ENCODE data around the gene KLHL26. TPM values are rescaled to one million over a fixed set of nuclear protein-coding genes. Genes with fewer than 3 reads are reported as not detected.
A peak's percentile ranks its signal among the peaks of the same experiment; 100 is the strongest.
"Not testable (repeated sequence)": the region's sequence is repeated elsewhere in the genome, so short reads cannot be mapped to it uniquely, and the experiment has no call there.

The KLHL26 gene
- total RNA-seq: 10 to 100 TPM in 1 of 2 donors, 1 to 10 TPM in 1; 8.5 to 10.1 TPM
- long read RNA-seq, full-length matches to known transcripts: 6 of 12 reads
- long read RNA-seq, partial matches to known transcripts: 0 of 12 reads
- long read RNA-seq, other reads (novel, unspliced or antisense): 6 of 12 reads

DNA sequence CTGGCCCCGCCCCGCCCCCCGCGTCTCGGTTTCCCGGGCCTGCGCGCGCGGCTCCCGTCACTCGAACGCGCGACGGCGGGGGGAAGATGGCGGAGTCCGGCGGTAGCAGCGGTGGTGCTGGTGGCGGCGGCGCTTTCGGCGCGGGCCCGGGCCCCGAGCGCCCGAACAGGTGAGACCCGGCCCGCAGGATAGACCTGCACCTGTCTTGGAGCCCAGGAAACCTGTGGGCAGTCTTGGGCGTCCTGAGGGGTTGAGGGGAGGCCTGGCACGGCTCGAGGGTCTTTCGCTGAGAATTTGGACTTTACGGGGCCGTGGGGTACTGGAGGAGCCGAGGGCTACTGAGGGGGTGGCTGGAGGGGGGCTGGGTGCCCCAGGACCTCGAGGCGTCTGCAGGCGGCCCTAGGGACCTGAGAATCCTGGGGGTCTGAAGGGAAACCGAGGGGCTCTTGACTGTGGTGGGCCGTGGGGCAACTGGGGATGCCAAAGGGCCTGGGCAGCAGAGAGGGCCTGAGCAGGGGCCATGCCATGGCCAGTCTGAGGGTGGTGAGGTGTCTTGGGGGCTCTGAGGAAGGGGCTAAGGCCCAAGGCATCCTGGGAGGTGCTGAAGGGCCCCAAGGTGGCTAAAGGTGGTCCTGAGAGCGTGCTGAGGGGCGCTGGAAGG is at the start of gene KLHL26:
Gene KLHL26, plus strand, starts transcription at position 60 of the 661 bp plus-strand sequence. Its CDS starts 27 bp downstream, at position 87.
- ATAC-seq: no peak
- no peak for DNase-seq
- intact Hi-C loops (cut with DNase I, micrococcal nuclease): no loop called here

- intact Hi-C loops (cut with DNase I, micrococcal nuclease): loop anchor here in 1 of 2 donors (10.0 kb wide), 1 partner anchor 123 kb away; no protein-coding TSS in a partner anchor
- ATAC-seq (no peak), DNase-seq (no peak)
Observed at GRCh38 chr19:18587561-18587960, 49.3 kb upstream of the KLHL26 start.

- DNase-seq (no peak), ATAC-seq (no peak)
- intact Hi-C loops (cut with DNase I, micrococcal nuclease): loop anchor here in 1 of 2 donors (10.0 kb wide), 1 partner anchor 123 kb away; no protein-coding TSS in a partner anchor
Observed at GRCh38 chr19:18587962-18588610, 48.7 kb upstream of the KLHL26 start.

- ATAC-seq (peak; percentile 85), DNase-seq (peak; percentile 84 to 89)
- intact Hi-C loops (cut with DNase I, micrococcal nuclease): loop anchor here in 1 of 2 donors (10.0 kb wide), 1 partner anchor 124 kb away; no protein-coding TSS in a partner anchor
Observed at GRCh38 chr19:18588611-18589379, 48.0 kb upstream of the KLHL26 start, which contains the start of gene REX1BD. Gene REX1BD, plus strand, starts transcription at chr19:18588798. Its CDS starts 4 bp downstream, at chr19:18588802.

GRCh38 chr19:18589380-18590272 is 47.2 kb upstream of the KLHL26 start:
- ATAC-seq (peak; percentile 81), DNase-seq (peak; percentile 73 to 80)
- intact Hi-C loops (cut with DNase I, micrococcal nuclease): loop anchor here (5.0 to 10.0 kb wide), 3 partner anchors 125 to 265 kb away; no protein-coding TSS in a partner anchor

- intact Hi-C loops (cut with DNase I, micrococcal nuclease): loop anchor here (5.0 to 10.0 kb wide), 2 partner anchors 257 to 264 kb away; no protein-coding TSS in a partner anchor
- ATAC-seq (no peak), DNase-seq (peak; percentile 36 to 49)
Observed at GRCh38 chr19:18590273-18591272, 46.3 kb upstream of the KLHL26 start.

- DNase-seq (no peak), ATAC-seq (no peak)
- intact Hi-C loops (cut with DNase I, micrococcal nuclease): loop anchor here (5.0 to 10.0 kb wide), 2 partner anchors 255 to 263 kb away; no protein-coding TSS in a partner anchor
Observed at GRCh38 chr19:18591735-18592385, 45.0 kb upstream of the KLHL26 start.

GRCh38 chr19:18592732-18593131 is 44.1 kb upstream of the KLHL26 start:
- not testable (repeated sequence) for DNase-seq, ATAC-seq
- intact Hi-C loops (cut with DNase I, micrococcal nuclease): loop anchor here (5.0 to 10.0 kb wide), 2 partner anchors 255 to 262 kb away; no protein-coding TSS in a partner anchor

DNA sequence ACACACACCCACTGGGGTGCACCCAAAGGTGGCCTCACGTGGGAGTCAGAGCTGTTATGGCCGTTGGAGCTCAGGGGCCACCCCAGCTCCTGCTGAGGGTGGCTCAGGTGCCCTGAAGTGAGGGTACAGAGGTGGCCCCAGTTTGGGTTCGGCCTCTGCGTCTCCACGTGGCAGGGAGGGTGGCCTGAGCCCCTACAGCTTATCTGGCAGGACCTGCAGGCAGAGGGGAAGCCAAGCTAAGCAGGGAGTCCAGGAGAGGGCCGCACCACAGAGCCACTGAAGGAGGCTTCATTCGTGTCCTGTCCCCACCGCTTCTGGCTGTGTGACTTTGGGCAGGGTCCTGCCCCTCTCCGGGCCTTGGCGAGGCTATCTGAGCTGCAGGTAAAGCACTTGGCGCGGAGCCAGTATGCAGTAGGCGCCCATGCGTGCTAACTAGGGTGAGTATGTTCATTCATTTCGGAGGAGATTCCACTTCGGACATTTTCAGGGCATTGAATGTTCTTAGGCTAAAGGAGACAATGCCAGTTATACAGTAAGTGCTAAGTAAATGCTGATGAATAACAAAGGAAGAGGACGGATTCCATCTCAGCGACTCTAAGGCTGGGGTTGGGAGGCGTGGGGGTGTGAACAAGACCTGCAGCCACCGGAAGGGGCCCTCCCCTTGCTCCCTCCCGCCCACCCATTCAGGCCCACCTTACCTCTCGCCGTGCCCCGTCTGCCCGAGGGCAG is 43.3 kb upstream of the KLHL26 start:
- no peak for ATAC-seq
- DNase-seq: peak in 1 of 2 donors; percentile 41

GRCh38 chr19:18594096-18594823 is 42.6 kb upstream of the KLHL26 start:
- peak; percentile 76 for ATAC-seq

More for the DNA sequence above, 43.3 kb upstream of the KLHL26 start:
- intact Hi-C loops (cut with DNase I, micrococcal nuclease): loop anchor here (5.0 to 10.0 kb wide), 2 partner anchors 254 to 261 kb away; no protein-coding TSS in a partner anchor

DNA sequence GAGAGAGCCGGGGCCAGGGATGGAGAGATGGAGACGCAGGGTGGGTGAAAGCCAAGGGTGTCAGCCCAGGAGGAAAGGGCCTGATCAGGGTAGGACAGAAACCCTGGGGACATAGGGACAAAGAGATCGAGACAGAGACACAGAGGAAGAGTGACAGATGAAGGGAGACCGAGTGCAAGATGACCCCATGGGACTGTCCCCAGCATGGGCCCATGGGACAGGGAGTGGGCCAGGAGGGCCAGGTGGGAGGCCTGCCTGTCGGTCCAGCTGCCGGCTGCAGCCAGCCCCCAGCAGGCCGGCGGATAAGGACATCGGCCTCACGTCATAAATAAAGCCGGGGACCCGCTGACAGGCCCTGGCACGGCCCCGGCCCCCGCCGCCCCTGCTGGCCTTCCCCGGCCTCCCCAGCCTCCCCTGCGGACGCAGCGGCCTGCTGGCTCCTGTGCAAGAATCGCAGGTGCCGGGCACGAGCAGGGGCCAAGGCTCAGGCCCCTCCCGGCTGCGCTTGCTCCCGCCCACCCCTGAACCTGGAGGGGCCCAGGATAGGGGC is 41.9 kb upstream of the KLHL26 start:
- no peak for ATAC-seq
- intact Hi-C loops (cut with DNase I, micrococcal nuclease): loop anchor here (5.0 to 10.0 kb wide), 2 partner anchors 252 to 260 kb away; no protein-coding TSS in a partner anchor
- no peak for DNase-seq

More at GRCh38 chr19:18594096-18594823, 42.6 kb upstream of the KLHL26 start:
- intact Hi-C loops (cut with DNase I, micrococcal nuclease): loop anchor here (5.0 to 10.0 kb wide), 2 partner anchors 253 to 261 kb away; no protein-coding TSS in a partner anchor
- DNase-seq: peak; percentile 65 to 77

DNA sequence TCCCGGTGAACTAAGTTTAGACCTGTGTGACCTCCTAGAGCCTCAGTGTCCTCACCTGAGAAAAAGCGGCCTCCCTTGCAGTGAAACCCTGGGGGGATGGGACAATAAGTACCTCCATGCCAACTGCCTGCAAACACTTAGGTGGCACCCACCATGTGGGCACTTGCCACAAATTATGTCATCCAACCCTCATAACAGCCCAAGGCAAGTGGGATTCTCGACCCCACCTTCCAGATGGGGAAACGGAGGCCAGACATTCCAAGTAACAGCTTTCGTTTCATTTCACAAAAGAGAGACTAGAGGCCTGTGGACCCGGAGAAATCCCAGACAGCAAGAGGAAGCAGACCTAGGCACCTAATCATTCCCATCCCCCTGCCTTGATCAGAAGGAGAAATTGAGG is 41.4 kb upstream of the KLHL26 start:
- intact Hi-C loops (cut with DNase I, micrococcal nuclease): loop anchor here in 1 of 2 donors (10.0 kb wide), 1 partner anchor 259 kb away; no protein-coding TSS in a partner anchor
- no peak for ATAC-seq
- DNase-seq: no peak

GRCh38 chr19:18596752-18597157 is 40.1 kb upstream of the KLHL26 start:
- intact Hi-C loops (cut with DNase I, micrococcal nuclease): loop anchor here in 1 of 2 donors (10.0 kb wide), 1 partner anchor 258 kb away; no protein-coding TSS in a partner anchor
- ATAC-seq: peak; percentile 57
- DNase-seq: peak; percentile 47 to 62

All from left colon (tissue), 2 donors.